HG02763 (cell line): ENCODE results near the gene ZNF280B.
"Not testable (repeated sequence)": the region's sequence is repeated elsewhere in the genome, so short reads cannot be mapped to it uniquely, and the experiment has no call there.

Experiments used
- ATAC-seq: cut with Tn5 transposase; IDR thresholded peaks from one replicate; pipeline ENCODE4 v1.9.1; 2021; ENCODE audit warnings: mild to moderate bottlenecking, moderate library complexity; ENCODE audit not compliant: unreplicated experiment

The ZNF280B gene

GRCh38 chr22:22534604-22535415 is 26.3 kb upstream of the ZNF280B start:
- ATAC-seq, result no peak

- no peak for ATAC-seq
Observed at GRCh38 chr22:22533863-22534262, 25.3 kb upstream of the ZNF280B start.

GRCh38 chr22:22533417-22533816 is 24.9 kb upstream of the ZNF280B start:
- no peak for ATAC-seq

- not testable (repeated sequence) for ATAC-seq
Observed at GRCh38 chr22:22532547-22533071, 24.1 kb upstream of the ZNF280B start.

GRCh38 chr22:22531770-22532546 is 23.4 kb upstream of the ZNF280B start:
- ATAC-seq, result no peak

- ATAC-seq, result no peak
Observed at GRCh38 chr22:22528780-22529179, 20.2 kb upstream of the ZNF280B start.

GRCh38 chr22:22527312-22527711 is 18.8 kb upstream of the ZNF280B start:
- no peak for ATAC-seq

GRCh38 chr22:22526125-22526912 is 17.8 kb upstream of the ZNF280B start:
- ATAC-seq, result no peak

GRCh38 chr22:22523494-22523893 is 15.0 kb upstream of the ZNF280B start:
- no peak for ATAC-seq

GRCh38 chr22:22521631-22522030 is 13.1 kb upstream of the ZNF280B start:
- no peak for ATAC-seq

GRCh38 chr22:22520667-22521602 is 12.4 kb upstream of the ZNF280B start:
- ATAC-seq, result no peak

- ATAC-seq, result no peak
Observed at GRCh38 chr22:22520020-22520656, 11.6 kb upstream of the ZNF280B start, which contains the start of gene ZNF280A. Gene ZNF280A (minus strand): TSS chr22:22520270. CDS start chr22:22515630, 4,640 bp downstream.

GRCh38 chr22:22519591-22519990 is 11.0 kb upstream of the ZNF280B start:
- ATAC-seq, result no peak

GRCh38 chr22:22516992-22517391 is 8.4 kb upstream of the ZNF280B start:
- no peak for ATAC-seq

- no peak for ATAC-seq
Observed at GRCh38 chr22:22515890-22516289, 7.3 kb upstream of the ZNF280B start.

- ATAC-seq, result not testable (repeated sequence)
Observed at GRCh38 chr22:22514431-22514830, 5.9 kb upstream of the ZNF280B start.

GRCh38 chr22:22513619-22514018 is 5.1 kb upstream of the ZNF280B start:
- no peak for ATAC-seq

GRCh38 chr22:22512951-22513350 is 4.4 kb upstream of the ZNF280B start:
- no peak for ATAC-seq

GRCh38 chr22:22510833-22511232 is 2.3 kb upstream of the ZNF280B start:
- not testable (repeated sequence) for ATAC-seq
